MM.1S (cell line): ENCODE data around the gene SNX9.
"Not testable (repeated sequence)": the region's sequence is repeated elsewhere in the genome, so short reads cannot be mapped to it uniquely, and the experiment has no call there.

Experiments used
- DNase-seq: peaks from one replicate; pipeline ENCODE4 v3.0.0-alpha.2; 2015
- H2AFZ ChIP-seq: fragments of 300-600 bp; sonication (generic); 2 replicates; pipeline ENCODE4 v1.6.0; 2016; ENCODE audit warnings: antibody characterized with exemption, low read length
- H3F3A ChIP-seq: fragments of 300-600 bp; sonication (generic); 2 replicates; pipeline ENCODE4 v1.6.1; 2016; ENCODE audit warnings: mild to moderate bottlenecking, antibody characterized with exemption, low read length, moderate library complexity, mixed read lengths; ENCODE audit not compliant: insufficient read depth
- H3K27ac ChIP-seq: fragments of 300-600 bp; sonication (generic); 2 replicates; pipeline ENCODE4 v1.5.1; 2016; ENCODE audit warnings: mild to moderate bottlenecking, low read length
- H3K27me3 ChIP-seq: fragments of 300-600 bp; sonication (generic); replicated peaks from 2 replicates; pipeline ENCODE4 v1.6.0; 2016; ENCODE audit warnings: low read length; ENCODE audit not compliant: insufficient read depth
- H3K36me3 ChIP-seq: fragments of 300-600 bp; sonication (generic); replicated peaks from 2 replicates; pipeline ENCODE4 v1.6.1; 2016; ENCODE audit warnings: mild to moderate bottlenecking, low read length, mixed read lengths; ENCODE audit not compliant: insufficient read depth
- H3K4me1 ChIP-seq: fragments of 300-600 bp; sonication (generic); 2 replicates; pipeline ENCODE4 v1.6.1; 2016; ENCODE audit warnings: low read length, mixed read lengths
- H3K4me2 ChIP-seq: fragments of 300-600 bp; sonication (generic); 2 replicates; pipeline ENCODE4 v1.6.0; 2016; ENCODE audit warnings: low read depth, low read length
- H3K4me3 ChIP-seq: fragments of 300-600 bp; sonication (generic); 2 replicates; pipeline ENCODE4 v1.5.1; 2016; ENCODE audit warnings: low read length, mixed read lengths
- H3K79me2 ChIP-seq: fragments of 300-600 bp; sonication (generic); 2 replicates; pipeline ENCODE4 v1.6.1; 2016; ENCODE audit warnings: mixed run types, low read length, mixed read lengths
- H3K9ac ChIP-seq: fragments of 300-600 bp; sonication (generic); 2 replicates; pipeline ENCODE4 v1.6.1; 2016; ENCODE audit warnings: low read length, mixed read lengths
- H3K9me2 ChIP-seq: fragments of 300-600 bp; sonication (generic); replicated peaks from 2 replicates; pipeline ENCODE4 v1.6.1; 2016; ENCODE audit warnings: mild to moderate bottlenecking, low read length, mixed read lengths; ENCODE audit not compliant: insufficient read depth
- H3K9me3 ChIP-seq: fragments of 300-600 bp; sonication (generic); replicated peaks from 2 replicates; pipeline ENCODE4 v1.6.1; 2016; ENCODE audit warnings: mild to moderate bottlenecking, low read length, mixed read lengths; ENCODE audit not compliant: insufficient read depth
- H4K20me1 ChIP-seq: fragments of 300-600 bp; sonication (generic); 2 replicates; pipeline ENCODE4 v1.6.1; 2016; ENCODE audit warnings: mild to moderate bottlenecking, low read length, moderate library complexity, mixed read lengths; ENCODE audit not compliant: insufficient read depth
- EZH2 ChIP-seq: fragments of 300-600 bp; sonication (generic); optimal IDR thresholded peaks from 2 replicates; pipeline ENCODE3; 2017; ENCODE audit warnings: low read depth, mild to moderate bottlenecking, antibody characterized with exemption, low read length, mixed read lengths
- EZH2phosphoT487 ChIP-seq: fragments of 300-600 bp; sonication (generic); IDR thresholded peaks from 2 replicates; pipeline ENCODE4 v1.6.1; 2018; ENCODE audit warnings: antibody characterized with exemption, low read length
- TF ChIP-seq, protein P1 (sequence below): fragments of 300-600 bp; sonication (generic); IDR thresholded peaks from 2 replicates; pipeline ENCODE4 v1.5.1; 2016; ENCODE audit warnings: antibody characterized with exemption, low read length, mixed read lengths

SNX9 gene

DNA sequence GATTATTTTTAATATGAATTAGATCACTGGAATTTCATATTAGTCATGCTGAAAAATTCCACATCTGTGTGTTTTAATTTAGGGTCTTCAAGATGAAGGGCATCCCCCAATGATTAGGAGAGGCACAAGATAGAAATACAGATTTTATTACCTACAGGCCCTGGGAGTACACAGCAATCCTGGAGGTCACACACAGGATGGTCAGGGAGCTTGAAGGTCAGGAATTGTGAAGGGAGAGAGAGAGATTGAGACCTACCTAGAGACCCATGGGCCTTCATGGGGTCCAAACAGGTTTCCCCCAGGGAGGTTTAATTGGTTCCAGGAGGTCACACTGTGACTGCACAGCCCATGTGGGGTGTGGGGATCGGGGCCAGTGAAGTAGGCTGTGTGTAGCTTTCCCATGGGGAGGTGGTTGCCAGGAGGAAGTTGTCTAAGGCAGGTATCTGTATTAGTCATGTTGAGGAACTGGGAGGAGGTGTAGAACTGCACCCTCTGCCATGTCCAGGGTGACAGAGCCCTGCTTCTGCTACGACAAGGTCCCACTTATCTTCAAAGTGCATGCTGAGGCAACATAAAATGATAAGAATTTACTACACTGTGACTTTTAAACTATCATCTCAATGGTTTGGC lies 18.3 kb downstream of the SNX9 start:
- DNase-seq: no peak
- no peaks in the 10 kb centered on the region for H3K27me3 ChIP-seq
- no peak for TF ChIP-seq EZH2phosphoT487
- TF ChIP-seq EZH2: no peak
- TF ChIP-seq, protein P1, sequence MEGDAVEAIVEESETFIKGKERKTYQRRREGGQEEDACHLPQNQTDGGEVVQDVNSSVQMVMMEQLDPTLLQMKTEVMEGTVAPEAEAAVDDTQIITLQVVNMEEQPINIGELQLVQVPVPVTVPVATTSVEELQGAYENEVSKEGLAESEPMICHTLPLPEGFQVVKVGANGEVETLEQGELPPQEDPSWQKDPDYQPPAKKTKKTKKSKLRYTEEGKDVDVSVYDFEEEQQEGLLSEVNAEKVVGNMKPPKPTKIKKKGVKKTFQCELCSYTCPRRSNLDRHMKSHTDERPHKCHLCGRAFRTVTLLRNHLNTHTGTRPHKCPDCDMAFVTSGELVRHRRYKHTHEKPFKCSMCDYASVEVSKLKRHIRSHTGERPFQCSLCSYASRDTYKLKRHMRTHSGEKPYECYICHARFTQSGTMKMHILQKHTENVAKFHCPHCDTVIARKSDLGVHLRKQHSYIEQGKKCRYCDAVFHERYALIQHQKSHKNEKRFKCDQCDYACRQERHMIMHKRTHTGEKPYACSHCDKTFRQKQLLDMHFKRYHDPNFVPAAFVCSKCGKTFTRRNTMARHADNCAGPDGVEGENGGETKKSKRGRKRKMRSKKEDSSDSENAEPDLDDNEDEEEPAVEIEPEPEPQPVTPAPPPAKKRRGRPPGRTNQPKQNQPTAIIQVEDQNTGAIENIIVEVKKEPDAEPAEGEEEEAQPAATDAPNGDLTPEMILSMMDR: no peak
- H4K20me1 ChIP-seq: no peaks in the 10 kb centered on the region
- H3K4me3 ChIP-seq: no peak overlapping the region
- H3K4me2 ChIP-seq: no peak overlapping the region
- no peaks in the 10 kb centered on the region for H3K79me2 ChIP-seq
- no peak overlapping the region for H3K9ac ChIP-seq
- no peak overlapping the region for H3K27ac ChIP-seq
- H3K9me2 ChIP-seq: no peaks in the 10 kb centered on the region
- no peaks in the 10 kb centered on the region for H3K36me3 ChIP-seq
- H3F3A ChIP-seq: no peaks in the 10 kb centered on the region
- H3K4me1 ChIP-seq: no peaks in the 10 kb centered on the region
- H2AFZ ChIP-seq: no peak overlapping the region
- H3K9me3 ChIP-seq: no peaks in the 10 kb centered on the region

DNA sequence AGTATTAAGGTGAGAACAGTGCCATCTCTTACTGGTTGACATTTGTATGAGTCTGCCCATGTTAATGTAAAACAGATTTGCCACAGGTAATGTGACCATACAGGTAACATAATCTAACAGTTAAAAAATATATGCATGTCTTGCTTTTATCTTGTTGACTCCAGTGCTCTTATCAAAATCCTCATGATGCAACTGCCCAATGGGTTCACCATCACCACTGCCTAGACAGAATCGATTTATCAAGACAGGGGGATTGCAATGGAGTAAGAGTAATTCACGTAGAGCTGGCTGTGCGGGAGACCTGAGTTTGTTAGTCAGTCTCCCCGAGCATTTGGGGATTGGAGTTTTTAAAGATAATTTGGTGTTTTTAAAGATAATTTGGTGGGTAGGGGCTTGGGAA lies 19.2 kb downstream of the SNX9 start:
- Histone ChIP-seq H3K9ac (no peak overlapping the region), H3K27me3 (no peaks in the 10 kb centered on the region), H3K79me2 (no peaks in the 10 kb centered on the region), H3K9me2 (no peaks in the 10 kb centered on the region), H3K4me3 (no peak overlapping the region), H3K9me3 (no peaks in the 10 kb centered on the region), H3K4me1 (no peaks in the 10 kb centered on the region), H3K27ac (no peak overlapping the region), H2AFZ (no peak overlapping the region), H3F3A (no peaks in the 10 kb centered on the region), H4K20me1 (no peaks in the 10 kb centered on the region), H3K4me2 (no peak overlapping the region), H3K36me3 (no peaks in the 10 kb centered on the region)
- TF ChIP-seq, protein P1: no peak
- no peak for TF ChIP-seq EZH2
- no peak for TF ChIP-seq EZH2phosphoT487
- DNase-seq: no peak

DNA sequence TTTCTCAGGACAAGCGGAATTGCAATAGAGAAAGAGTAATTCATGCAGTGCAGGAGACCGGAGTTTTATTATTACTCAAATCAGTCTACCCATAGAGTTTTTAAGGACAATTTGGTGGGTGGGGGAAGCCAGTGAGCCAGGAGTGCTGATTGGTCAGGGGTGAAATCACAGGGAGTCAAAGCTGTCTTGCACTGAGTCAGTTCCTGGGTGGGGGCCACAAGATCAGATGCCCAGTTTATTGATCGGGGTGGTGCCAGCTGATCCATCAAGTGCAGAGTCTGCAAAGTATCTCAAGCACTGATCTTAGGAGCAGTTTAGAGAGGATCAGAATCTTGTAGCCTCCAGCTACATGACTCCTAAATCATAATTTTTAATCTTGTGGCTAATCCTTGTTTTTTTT lies 21.1 kb downstream of the SNX9 start:
- H3K27me3 ChIP-seq, H3K36me3 ChIP-seq, H3K9ac ChIP-seq, H3K4me3 ChIP-seq, H3K27ac ChIP-seq, H3F3A ChIP-seq, H4K20me1 ChIP-seq, H2AFZ ChIP-seq, H3K79me2 ChIP-seq, H3K4me2 ChIP-seq, H3K9me2 ChIP-seq, H3K9me3 ChIP-seq, DNase-seq, H3K4me1 ChIP-seq: not testable (repeated sequence)

DNA sequence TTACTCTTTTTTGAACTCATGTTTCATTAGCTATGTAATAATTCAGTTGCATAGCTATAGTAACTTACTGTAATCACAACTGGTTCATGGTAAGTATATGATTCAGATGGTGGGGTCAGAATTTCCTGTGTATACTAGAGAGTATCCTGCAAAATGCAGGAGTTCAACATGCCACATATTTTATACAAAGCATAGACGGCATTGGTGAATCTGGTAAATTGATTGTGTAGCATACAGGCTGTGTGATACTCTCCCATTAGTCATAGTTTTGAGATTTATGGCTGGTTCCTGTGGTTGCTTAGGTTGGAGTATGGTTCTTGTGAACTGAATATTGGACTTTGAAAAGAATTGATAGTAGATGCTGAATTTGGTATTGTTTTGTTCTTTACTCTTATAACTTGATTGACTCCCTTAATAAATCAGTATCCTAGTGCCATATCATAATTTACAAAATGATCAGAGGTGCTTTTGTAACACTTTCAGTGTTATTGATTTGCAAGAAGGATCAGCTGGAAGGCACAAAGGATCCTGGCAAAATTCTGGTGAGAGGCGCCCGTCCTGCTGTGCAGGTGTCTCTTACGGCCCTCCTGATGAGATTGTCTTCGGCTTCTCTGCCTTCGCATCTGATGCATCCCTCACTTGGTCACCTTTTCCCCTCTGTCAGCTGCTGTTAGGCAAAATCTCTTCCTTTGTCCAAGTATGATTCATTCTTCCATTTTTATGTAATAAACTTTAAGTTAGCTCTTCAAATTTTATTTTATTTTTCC lies 22.6 kb downstream of the SNX9 start:
- H3K79me2 ChIP-seq: no peaks in the 10 kb centered on the region
- no peak overlapping the region for H3K9ac ChIP-seq
- no peaks in the 10 kb centered on the region for H3K9me2 ChIP-seq
- no peak for TF ChIP-seq EZH2
- no peak for TF ChIP-seq EZH2phosphoT487
- TF ChIP-seq, protein P1: no peak
- H3K4me1 ChIP-seq: no peaks in the 10 kb centered on the region
- DNase-seq: no peak
- no peaks in the 10 kb centered on the region for H3K36me3 ChIP-seq
- H3K27ac ChIP-seq: no peak overlapping the region
- no peaks in the 10 kb centered on the region for H3K27me3 ChIP-seq
- no peak overlapping the region for H3K4me3 ChIP-seq
- H4K20me1 ChIP-seq: no peaks in the 10 kb centered on the region
- H2AFZ ChIP-seq: no peak overlapping the region
- no peaks in the 10 kb centered on the region for H3F3A ChIP-seq
- H3K9me3 ChIP-seq: no peaks in the 10 kb centered on the region
- H3K4me2 ChIP-seq: peak overlapping the region; percentile 25; the same call in 1 of the 2 replicates
